HEK293T (cell line): ENCODE data around the gene KCNIP1.
"Not testable (repeated sequence)": the region's sequence is repeated elsewhere in the genome, so short reads cannot be mapped to it uniquely, and the experiment has no call there.

Source experiments
- CTCF ChIA-PET: fragments of 350-600 bp; formaldehyde crosslinking; extraction: SDS; loops from one replicate; lab custom pipeline; 2021; ENCODE audit warnings: antibody characterized with exemption, inconsistent platforms; lab: Yijun Ruan, JAX
- POLR2A ChIA-PET: fragments of 350-600 bp; formaldehyde crosslinking; extraction: SDS; loops from one replicate; lab custom pipeline; 2020; ENCODE audit warnings: antibody characterized with exemption, inconsistent platforms; lab: Yijun Ruan, JAX
- DNase-seq: peaks from one replicate; pipeline ENCODE4 v3.0.0; 2012; ENCODE audit warnings: mixed read lengths; ENCODE audit errors: extremely low spot score
- ARNT ChIP-seq: fragments of 450-650 bp; IDR thresholded peaks from 2 replicates; pipeline ENCODE4 v1.6.1; 2017; ENCODE audit warnings: mild to moderate bottlenecking
- BHLHE40 ChIP-seq: fragments of 450-650 bp; IDR thresholded peaks from 2 replicates; pipeline ENCODE4 v1.6.1; 2016; ENCODE audit warnings: mild to moderate bottlenecking, moderate library complexity, borderline replicate concordance
- CTBP1 ChIP-seq: fragments of 450-650 bp; IDR thresholded peaks from 2 replicates; pipeline ENCODE4 v1.6.1; 2016; ENCODE audit warnings: borderline replicate concordance
- ELF4 ChIP-seq: fragments of 450-650 bp; IDR thresholded peaks from 2 replicates; pipeline ENCODE4 v1.6.1; 2017; ENCODE audit warnings: antibody characterized with exemption
- FOXA1 ChIP-seq: fragments of 450-650 bp; IDR thresholded peaks from 2 replicates; pipeline ENCODE4 v1.6.1; 2016; ENCODE audit warnings: mild to moderate bottlenecking
- FOXM1 ChIP-seq: fragments of 450-650 bp; IDR thresholded peaks from 2 replicates; pipeline ENCODE4 v1.6.1; 2017; ENCODE audit warnings: mild to moderate bottlenecking, borderline replicate concordance
- HDGF ChIP-seq: fragments of 450-650 bp; IDR thresholded peaks from 2 replicates; pipeline ENCODE4 v1.6.1; 2017; ENCODE audit warnings: antibody characterized with exemption, borderline replicate concordance
- L3MBTL2 ChIP-seq: fragments of 450-650 bp; conservative IDR thresholded peaks from 2 replicates; pipeline ENCODE4 v1.6.1; 2016; ENCODE audit warnings: mild to moderate bottlenecking
- LEF1 ChIP-seq: fragments of 450-650 bp; IDR thresholded peaks from 2 replicates; pipeline ENCODE4 v1.6.1; 2017; ENCODE audit warnings: mild to moderate bottlenecking, borderline replicate concordance
- NFRKB ChIP-seq: fragments of 450-650 bp; IDR thresholded peaks from 2 replicates; pipeline ENCODE4 v1.6.1; 2016; ENCODE audit warnings: mild to moderate bottlenecking, moderate library complexity
- SP1 ChIP-seq: fragments of 450-650 bp; IDR thresholded peaks from 2 replicates; pipeline ENCODE4 v1.6.1; 2017
- SUZ12 ChIP-seq: fragments of 450-650 bp; IDR thresholded peaks from 2 replicates; pipeline ENCODE4 v1.6.1; 2016; ENCODE audit warnings: mild to moderate bottlenecking
- TARDBP ChIP-seq: fragments of 450-650 bp; IDR thresholded peaks from 2 replicates; pipeline ENCODE4 v1.6.1; 2016
- ZNF384 ChIP-seq: fragments of 450-650 bp; IDR thresholded peaks from 2 replicates; pipeline ENCODE4 v1.6.1; 2016
- TF ChIP-seq, protein P1 (sequence below): fragments of 450-650 bp; IDR thresholded peaks from 2 replicates; pipeline ENCODE4 v1.6.1; 2016

Gene KCNIP1

DNA sequence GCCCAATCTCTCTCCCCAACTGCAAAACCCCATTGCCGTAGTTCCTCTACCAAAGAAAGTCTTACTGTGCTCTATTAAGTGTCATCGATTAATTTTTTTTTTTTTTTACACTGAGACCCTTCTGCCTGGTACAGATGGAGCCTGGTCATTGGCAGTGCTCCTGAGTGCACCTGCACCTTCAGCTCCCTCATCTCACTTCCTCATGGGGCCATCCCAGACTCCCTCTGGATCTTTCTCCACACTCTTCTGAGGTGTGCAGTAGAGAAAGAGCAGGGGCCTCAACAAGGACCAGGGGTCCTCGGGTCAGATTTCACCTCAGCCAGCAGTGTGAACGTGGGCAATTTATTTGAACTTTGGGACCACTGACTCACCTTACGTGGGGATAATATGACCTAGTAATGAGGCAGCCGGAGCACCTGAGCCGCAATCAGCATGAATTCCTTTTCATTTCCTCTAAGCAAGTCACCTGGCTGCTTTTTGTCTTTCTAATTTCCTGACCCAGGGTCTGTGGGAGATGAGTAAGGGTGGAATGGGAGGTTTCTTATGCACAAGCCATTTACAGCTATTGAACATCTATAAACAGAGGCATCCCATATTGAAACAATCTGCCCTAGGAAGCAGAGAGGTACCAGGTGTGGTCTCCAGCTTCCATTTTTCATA lies 257.4 kb downstream of the KCNIP1 start:
- DNase-seq = no peak
- POLR2A ChIA-PET = no interaction called here
- TF ChIP-seq NFRKB = no peak
- TF ChIP-seq FOXM1 = no peak
- no peak for TF ChIP-seq ZNF384
- TF ChIP-seq FOXA1 = no peak
- TF ChIP-seq TARDBP = no peak
- no peak for TF ChIP-seq SP1
- no peak for TF ChIP-seq ELF4
- TF ChIP-seq BHLHE40 = no peak
- no peak for TF ChIP-seq CTBP1

DNA sequence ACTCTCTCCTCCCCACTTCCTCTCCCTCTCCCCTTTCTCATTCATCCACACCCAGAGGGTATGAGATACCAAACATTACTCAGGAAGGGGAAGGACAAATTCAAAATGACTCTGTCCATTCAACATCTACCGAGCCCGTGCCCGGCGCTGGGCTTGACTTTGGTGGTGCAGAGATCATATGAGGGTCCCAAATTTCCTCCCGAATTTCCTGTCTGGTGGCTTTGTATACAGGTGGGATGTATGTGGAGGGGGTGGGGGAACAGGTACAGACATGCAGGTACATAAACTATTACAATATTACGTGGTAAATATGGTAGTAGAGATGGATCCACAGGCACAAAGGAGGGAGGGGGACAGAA lies 257.9 kb downstream of the KCNIP1 start:
- ChIA-PET CTCF (no interaction called here), POLR2A (no interaction called here)
- TF ChIP-seq TARDBP (no peak), BHLHE40 (no peak), NFRKB (no peak)
- no peak for DNase-seq

More for the DNA sequence above, 257.4 kb downstream of the KCNIP1 start:
- CTCF ChIA-PET = no interaction called here

DNA sequence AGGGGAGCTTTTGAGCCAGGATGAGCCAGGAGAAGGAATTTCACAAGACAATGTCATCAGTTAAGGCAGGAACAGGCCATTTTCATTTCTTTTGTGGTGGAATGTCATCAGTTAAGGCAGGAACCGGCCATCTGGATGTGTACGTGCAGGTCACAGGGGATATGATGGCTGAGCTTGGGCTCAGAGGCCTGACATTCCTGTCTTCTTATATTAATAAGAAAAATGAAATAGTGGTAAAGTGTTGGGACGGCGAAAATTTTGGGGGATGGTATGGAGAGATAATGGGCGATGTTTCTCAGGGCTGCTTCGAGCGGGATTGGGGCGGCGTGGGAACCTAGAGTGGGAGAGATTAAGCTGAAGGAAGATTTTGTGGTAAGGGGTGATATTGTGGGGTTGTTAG lies 258.5 kb downstream of the KCNIP1 start:
- DNase-seq, CTCF ChIA-PET, POLR2A ChIA-PET: not testable (repeated sequence)

DNA sequence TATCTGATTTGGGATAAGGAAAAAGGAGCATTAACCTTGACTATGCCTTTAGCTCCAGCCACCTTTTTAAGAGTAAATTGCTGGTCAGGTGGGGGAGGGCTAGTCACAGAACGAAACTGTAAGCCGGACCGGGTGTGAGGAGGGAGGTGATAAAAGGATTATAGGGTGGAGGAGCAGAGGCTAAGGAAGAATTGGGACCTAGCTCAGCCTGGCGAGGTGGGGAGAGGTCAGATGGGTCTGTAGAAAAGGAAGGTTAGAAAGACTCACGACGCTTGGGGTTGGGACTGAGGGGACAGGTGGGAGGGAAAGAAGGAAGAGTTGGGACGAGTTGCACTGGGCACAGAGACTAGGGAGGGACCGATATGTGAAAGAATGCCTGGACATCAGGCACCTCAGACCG lies 262.0 kb downstream of the KCNIP1 start:
- DNase-seq, CTCF ChIA-PET, POLR2A ChIA-PET: not testable (repeated sequence)

DNA sequence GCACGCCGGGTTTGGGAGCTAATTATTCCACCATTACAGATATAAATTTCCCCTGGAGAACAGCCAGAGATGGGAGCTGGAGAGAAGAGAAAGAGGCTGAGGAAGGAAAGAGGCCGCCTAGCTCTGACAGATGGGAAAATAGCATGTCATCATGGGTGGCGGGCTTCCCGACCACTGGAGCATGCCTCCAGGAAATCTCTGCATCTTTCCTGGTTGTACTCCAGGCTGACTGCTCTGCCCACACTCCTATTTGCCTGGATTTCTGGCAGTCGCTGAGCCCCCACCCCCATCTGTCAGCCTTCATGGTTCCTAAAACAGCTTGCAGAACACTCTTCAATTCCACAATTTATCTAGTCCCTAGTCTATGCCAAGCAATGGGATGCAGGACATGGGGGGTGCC lies 265.4 kb downstream of the KCNIP1 start:
- POLR2A ChIA-PET = no interaction called here
- CTCF ChIA-PET = no interaction called here
- DNase-seq = no peak
- TF ChIP-seq SUZ12 (no peak), HDGF (no peak), FOXM1 (no peak), ARNT (no peak), ZNF384 (no peak), NFRKB (no peak), FOXA1 (no peak), L3MBTL2 (no peak), SP1 (no peak)
- TF ChIP-seq, protein P1, sequence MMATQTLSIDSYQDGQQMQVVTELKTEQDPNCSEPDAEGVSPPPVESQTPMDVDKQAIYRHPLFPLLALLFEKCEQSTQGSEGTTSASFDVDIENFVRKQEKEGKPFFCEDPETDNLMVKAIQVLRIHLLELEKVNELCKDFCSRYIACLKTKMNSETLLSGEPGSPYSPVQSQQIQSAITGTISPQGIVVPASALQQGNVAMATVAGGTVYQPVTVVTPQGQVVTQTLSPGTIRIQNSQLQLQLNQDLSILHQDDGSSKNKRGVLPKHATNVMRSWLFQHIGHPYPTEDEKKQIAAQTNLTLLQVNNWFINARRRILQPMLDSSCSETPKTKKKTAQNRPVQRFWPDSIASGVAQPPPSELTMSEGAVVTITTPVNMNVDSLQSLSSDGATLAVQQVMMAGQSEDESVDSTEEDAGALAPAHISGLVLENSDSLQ = no peak

DNA sequence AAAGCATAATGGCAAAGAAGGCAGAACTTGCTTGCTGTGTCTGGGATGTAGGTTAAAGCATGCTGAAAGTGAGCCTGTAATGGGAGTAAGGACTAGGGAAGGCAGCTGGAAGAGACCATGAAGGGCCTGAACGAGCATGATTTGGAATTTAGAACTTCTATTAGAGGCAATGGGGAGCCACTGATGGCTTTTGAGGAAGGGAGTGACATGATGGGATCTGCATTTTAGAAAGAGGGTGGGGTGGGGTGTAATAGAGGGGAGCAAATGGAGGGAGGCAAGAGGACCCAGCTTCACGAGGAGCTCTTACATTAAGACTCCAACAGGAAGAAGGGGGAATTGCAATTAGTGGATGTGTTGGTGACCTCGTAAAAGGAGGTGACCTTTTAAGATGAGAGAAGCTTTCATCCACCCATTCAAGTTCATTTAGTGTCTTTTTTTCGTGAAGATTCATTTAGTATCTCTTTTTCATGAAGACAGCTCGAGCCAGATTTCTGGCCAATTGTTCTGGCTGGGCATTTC lies 266.1 kb downstream of the KCNIP1 start:
- no peak for TF ChIP-seq BHLHE40
- no peak for TF ChIP-seq LEF1
- no peak for TF ChIP-seq CTBP1
- no peak for DNase-seq
- ChIA-PET POLR2A (no interaction called here), CTCF (no interaction called here)

DNA sequence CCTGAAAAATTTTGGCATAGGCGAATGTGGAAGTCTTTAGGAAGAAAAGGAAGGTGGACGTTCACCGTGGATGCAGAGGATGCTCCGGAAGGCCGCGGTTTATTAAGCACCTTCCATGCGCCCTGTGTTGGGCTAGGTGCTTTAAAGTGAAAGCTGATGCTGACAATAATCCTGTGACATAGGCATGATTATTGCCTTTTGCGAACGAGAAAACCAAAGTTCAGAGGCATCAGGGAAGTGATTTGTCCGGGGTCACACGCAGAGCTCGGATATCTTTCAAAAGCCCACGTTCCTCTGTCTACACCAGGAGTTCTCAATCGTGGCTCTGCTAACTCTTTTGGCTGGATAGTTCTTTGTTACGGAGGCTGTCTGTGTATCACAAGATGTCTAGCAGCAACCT lies 267.7 kb downstream of the KCNIP1 start:
- ChIA-PET CTCF (no interaction called here), POLR2A (no interaction called here)
- no peak for DNase-seq
- TF ChIP-seq LEF1 = no peak
- TF ChIP-seq FOXA1 = no peak
- no peak for TF ChIP-seq NFRKB

DNA sequence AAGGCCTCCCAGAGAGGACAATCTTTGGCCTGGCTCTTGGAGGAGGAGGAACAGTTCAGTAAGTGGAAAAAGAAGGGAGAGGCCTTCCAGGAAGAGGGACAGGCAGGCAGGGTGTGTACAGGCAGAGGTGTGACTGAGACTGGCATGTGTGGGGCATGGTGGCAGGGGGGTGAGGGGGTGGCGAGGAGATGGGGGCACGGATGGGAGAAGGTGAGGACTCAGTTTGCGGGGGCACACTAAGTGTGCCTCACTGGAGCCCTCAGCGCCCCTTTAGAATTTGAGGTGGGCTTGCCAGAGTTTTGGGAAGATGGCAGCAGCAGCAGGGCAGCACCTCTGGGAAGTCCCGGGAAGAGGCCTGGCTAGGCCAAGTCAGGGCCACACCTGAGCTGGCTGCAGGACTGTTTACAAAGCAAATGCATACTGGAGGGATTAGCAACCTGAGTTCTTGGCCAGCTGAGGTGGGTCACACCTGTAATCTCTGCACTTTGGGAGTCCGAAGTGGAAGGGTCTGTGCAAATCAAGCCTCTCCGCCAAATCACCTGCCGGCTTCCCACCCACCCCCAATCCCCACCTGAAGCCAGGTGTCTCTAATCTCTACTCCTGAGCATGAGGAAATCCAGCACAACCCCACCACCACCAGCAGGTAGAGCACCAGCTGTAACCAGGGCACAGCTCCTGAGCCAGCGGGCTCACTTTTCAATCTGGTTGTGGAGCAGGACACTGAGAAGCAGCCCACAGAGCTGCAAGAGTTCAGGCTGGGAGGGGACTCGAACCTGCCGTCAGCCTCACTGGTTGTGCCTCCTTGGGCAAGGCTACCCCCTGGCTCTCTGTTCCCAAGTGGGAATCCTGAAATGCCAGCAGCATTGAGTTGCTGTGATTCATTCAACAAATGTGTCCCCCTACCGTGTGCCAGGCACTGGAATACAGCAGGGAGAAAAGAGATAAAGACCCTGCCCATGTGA lies 269.5 kb downstream of the KCNIP1 start:
- ChIA-PET CTCF (no interaction called here), POLR2A (no interaction called here)
- no peak for DNase-seq
- no peak for TF ChIP-seq SP1
- TF ChIP-seq TARDBP = no peak

DNA sequence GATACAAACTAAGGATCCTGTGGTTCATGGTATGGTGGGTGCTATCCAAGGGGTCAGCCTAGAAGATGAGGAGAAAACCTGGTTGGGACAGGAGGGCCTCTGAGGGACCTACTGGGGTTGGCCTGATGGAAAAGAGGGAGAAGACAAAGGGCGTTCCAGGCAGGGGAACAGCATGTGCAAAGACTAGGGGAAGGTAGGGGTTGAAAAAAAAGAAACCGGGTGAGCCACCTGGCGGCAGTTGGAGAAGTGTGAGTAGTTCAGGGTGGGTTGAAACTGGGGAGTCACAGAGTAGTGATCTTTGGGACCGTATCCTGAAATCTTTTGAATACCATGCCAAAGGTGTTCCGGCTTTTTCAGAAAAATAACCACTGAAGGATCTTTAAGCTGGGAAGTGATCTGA lies 271.0 kb downstream of the KCNIP1 start:
- ChIA-PET POLR2A (no interaction called here), CTCF (no interaction called here)
- DNase-seq = no peak
- no peak for TF ChIP-seq BHLHE40
- no peak for TF ChIP-seq LEF1
- no peak for TF ChIP-seq SUZ12
